HCT116 (cell line): ENCODE results near the gene MPIG6B. TPM values are rescaled to one million over a fixed set of nuclear protein-coding genes. Genes with fewer than 3 reads are reported as not detected.

Experiments used
- ATAC-seq: fragments of 200-7000 bp; cut with Tn5 transposase; 2 replicates; pipeline ENCODE4 v1.9.1; 2020; ENCODE audit warnings: mild to moderate bottlenecking, moderate library complexity
- BruUV-seq: library from RNA; stranded (reverse); fragments of 400-500 nt; replicated peaks from 2 replicates; lab custom pipeline; 2021; lab: Mats Ljungman, UMichigan
- CTCF ChIA-PET: fragments of 300-600 bp; sonication (Branson Sonifier 250); formaldehyde crosslinking; loops from one replicate; lab custom pipeline; 2021; ENCODE audit warnings: antibody characterized with exemption; lab: Charles Lee
- POLR2A ChIA-PET: fragments of 300-600, 350-600 bp; sonication (Branson Sonifier 250); formaldehyde crosslinking; loops from one replicate; lab custom pipeline; 2021; ENCODE audit warnings: antibody characterized with exemption; lab: Charles Lee
- RAD21 ChIA-PET, 2 experiments: fragments of 300-600 bp; sonication (Branson Sonifier 250); formaldehyde crosslinking; loops; one replicate each; lab custom pipeline; 2023; ENCODE audit warnings: low total read pairs in 2 of 2; ENCODE audit not compliant: uncharacterized antibody in 2 of 2, unreplicated experiment in 2 of 2, low non-redundant PET in 1 of 2; lab: Charles Lee
- DNase-seq: peaks from one replicate; pipeline ENCODE4 v3.0.0-alpha.2; 2010; ENCODE audit warnings: low read depth, low spot score
- H2AFZ ChIP-seq: fragments of 200-600 bp; shearing (Covaris generic), sonication (generic); 2 replicates; pipeline ENCODE4 v1.6.1; 2017; ENCODE audit warnings: low read depth, mixed run types, mixed read lengths, antibody characterized with exemption, low read length; ENCODE audit not compliant: poor library complexity, severe bottlenecking
- H3K27ac ChIP-seq: 2 replicates; pipeline ENCODE4 v1.5.1; 2012; ENCODE audit warnings: low read depth, low read length
- H3K27me3 ChIP-seq: fragments of 200-600 bp; sonication (generic); 2 replicates; pipeline ENCODE4 v1.6.1; 2016; ENCODE audit warnings: mixed run types, low read length, mixed read lengths; ENCODE audit not compliant: insufficient read depth
- H3K36me3 ChIP-seq, 2 experiments: fragments of 200-500 bp in 1 of 2; fragments of 200-600 bp in 1 of 2; sonication (Bioruptor generic) in 1 of 2; sonication (generic) in 1 of 2; 2 replicates each; pipeline versions ENCODE4 v1.5.1 to v1.6.1; 2014 to 2016; ENCODE audit warnings: low read length in 2 of 2, inconsistent platforms in 1 of 2, mixed read lengths in 1 of 2, mixed run types in 1 of 2; ENCODE audit not compliant: insufficient read depth in 2 of 2, control insufficient read depth in 1 of 2
- H3K4me1 ChIP-seq, 2 experiments: fragments of 200-600 bp in 1 of 2; sonication (generic) in 1 of 2; 2 replicates each; pipeline versions ENCODE4 v1.5.1 to v1.6.1; 2012 to 2017; ENCODE audit warnings: low read length in 2 of 2, inconsistent platforms in 1 of 2, mild to moderate bottlenecking in 1 of 2, mixed read lengths in 1 of 2, mixed run types in 1 of 2, moderate library complexity in 1 of 2; ENCODE audit not compliant: insufficient read depth in 2 of 2, control insufficient read depth in 1 of 2
- H3K4me2 ChIP-seq: fragments of 200-600 bp; sonication (generic); 2 replicates; pipeline ENCODE4 v1.6.1; 2017; ENCODE audit warnings: mixed run types, low read length, mixed read lengths
- H3K4me3 ChIP-seq, 2 experiments: fragments of 200-600 bp in 1 of 2; sonication (generic) in 1 of 2; replicated peaks in 1 of 2; 2 replicates each; pipeline ENCODE4 v1.5.1; 2011 to 2016; ENCODE audit warnings: low read length in 2 of 2, control low read depth in 1 of 2, low read depth in 1 of 2, mild to moderate bottlenecking in 1 of 2, mixed read lengths in 1 of 2, mixed run types in 1 of 2
- H3K79me2 ChIP-seq: fragments of 200-600 bp; sonication (generic); 2 replicates; pipeline ENCODE4 v1.6.1; 2017; ENCODE audit warnings: mild to moderate bottlenecking, mixed run types, low read length, moderate library complexity, mixed read lengths; ENCODE audit not compliant: insufficient read depth
- H3K9ac ChIP-seq: fragments of 200-600 bp; sonication (generic); 2 replicates; pipeline ENCODE4 v1.6.1; 2016; ENCODE audit warnings: low read length, mixed read lengths
- H3K9me2 ChIP-seq: fragments of 200-600 bp; sonication (generic), shearing (Covaris generic); 2 replicates; pipeline ENCODE4 v1.6.1; 2017; ENCODE audit warnings: mixed run types, mild to moderate bottlenecking, moderate library complexity; ENCODE audit not compliant: insufficient read depth
- H3K9me3 ChIP-seq, 2 experiments: fragments of 200-500 bp in 1 of 2; fragments of 200-600 bp in 1 of 2; sonication (Bioruptor generic) in 1 of 2; sonication (generic) in 1 of 2; 2 replicates each; pipeline ENCODE4 v1.6.1; 2014 to 2017; ENCODE audit warnings: low read length in 2 of 2, mixed read lengths in 2 of 2, inconsistent platforms in 1 of 2, low read depth in 1 of 2, mild to moderate bottlenecking in 1 of 2, mixed run types in 1 of 2, moderate library complexity in 1 of 2; ENCODE audit not compliant: control insufficient read depth in 1 of 2, insufficient read depth in 1 of 2
- H4K20me1 ChIP-seq: fragments of 200-600 bp; sonication (generic), shearing (Covaris generic); 2 replicates; pipeline ENCODE4 v1.6.1; 2017; ENCODE audit warnings: mixed run types, mild to moderate bottlenecking, moderate library complexity; ENCODE audit not compliant: insufficient read depth
- ATF3 ChIP-seq: IDR thresholded peaks from 2 replicates; pipeline ENCODE4 v1.6.1; 2012
- CTCF ChIP-seq, 3 experiments: fragments of 200-600 bp in 1 of 3; sonication (generic) in 1 of 3; IDR thresholded peaks in 2 of 3; conservative IDR thresholded peaks in 1 of 3; 2 replicates each; pipeline ENCODE4 v1.5.1; 2012 to 2017; ENCODE audit warnings: low read depth in 2 of 3, low read length in 2 of 3, antibody characterized with exemption in 1 of 3, borderline replicate concordance in 1 of 3, control low read depth in 1 of 3, mild to moderate bottlenecking in 1 of 3, mixed read lengths in 1 of 3, mixed run types in 1 of 3, moderate library complexity in 1 of 3; ENCODE audit not compliant: insufficient read depth in 1 of 3
- EGR1 ChIP-seq: IDR thresholded peaks from 2 replicates; pipeline ENCODE4 v1.6.1; 2012; ENCODE audit warnings: low read depth
- ELF1 ChIP-seq: IDR thresholded peaks from 2 replicates; pipeline ENCODE4 v1.6.1; 2012; ENCODE audit warnings: low read depth, borderline replicate concordance
- EZH2 ChIP-seq: fragments of 200-600 bp; sonication (generic); IDR thresholded peaks from 2 replicates; pipeline ENCODE4 v1.6.1; 2017; ENCODE audit warnings: antibody characterized with exemption, mixed run types
- FOSL1 ChIP-seq: IDR thresholded peaks from 2 replicates; pipeline ENCODE4 v1.6.1; 2012; ENCODE audit warnings: low read depth
- JUND ChIP-seq: IDR thresholded peaks from 2 replicates; pipeline ENCODE4 v1.6.1; 2012
- MAX ChIP-seq: IDR thresholded peaks from 2 replicates; pipeline ENCODE4 v1.6.1; 2012
- POLR2A ChIP-seq: IDR thresholded peaks from 2 replicates; pipeline ENCODE4 v1.7.0; 2011; ENCODE audit warnings: borderline replicate concordance; ENCODE audit not compliant: insufficient read depth, insufficient read length; ENCODE audit errors: extremely low read depth
- POLR2AphosphoS5 ChIP-seq: IDR thresholded peaks from 2 replicates; pipeline ENCODE4 v1.6.1; 2011; ENCODE audit warnings: mild to moderate bottlenecking, low read depth, low read length, moderate library complexity
- RAD21 ChIP-seq: IDR thresholded peaks from 2 replicates; pipeline ENCODE4 v1.6.1; 2012; ENCODE audit warnings: low read depth, mild to moderate bottlenecking
- SIN3A ChIP-seq: IDR thresholded peaks from 2 replicates; pipeline ENCODE4 v1.6.1; 2012; ENCODE audit warnings: low read depth
- SP1 ChIP-seq: IDR thresholded peaks from 2 replicates; pipeline ENCODE4 v1.6.1; 2012; ENCODE audit warnings: low read depth
- SRF ChIP-seq: IDR thresholded peaks from 2 replicates; pipeline ENCODE4 v1.6.1; 2012; ENCODE audit warnings: low read depth
- TCF7L2 ChIP-seq: IDR thresholded peaks from 2 replicates; pipeline ENCODE4 v1.7.0; 2011; ENCODE audit warnings: borderline replicate concordance, inconsistent platforms; ENCODE audit not compliant: insufficient read depth, insufficient read length; ENCODE audit errors: extremely low read depth
- YY1 ChIP-seq: IDR thresholded peaks from 2 replicates; pipeline ENCODE4 v1.6.1; 2011; ENCODE audit warnings: low read length, low read depth, moderate library complexity, mild to moderate bottlenecking; ENCODE audit not compliant: insufficient replicate concordance; ENCODE audit errors: extremely low read depth
- ZBTB33 ChIP-seq: IDR thresholded peaks from 2 replicates; pipeline ENCODE4 v1.6.1; 2011; ENCODE audit warnings: mild to moderate bottlenecking, low read length, moderate library complexity; ENCODE audit not compliant: insufficient replicate concordance; ENCODE audit errors: extremely low read depth
- ZFX ChIP-seq: fragments of 450-650 bp; IDR thresholded peaks from 2 replicates; pipeline ENCODE4 v1.6.1; 2017
- ZNF274 ChIP-seq: fragments of 200-500 bp; sonication (Bioruptor generic); IDR thresholded peaks from 2 replicates; pipeline ENCODE4 v1.6.1; 2014; ENCODE audit warnings: mild to moderate bottlenecking, low read depth, low read length, inconsistent platforms
- intact Hi-C: fragments of 100-400 bp; cut with micrococcal nuclease; formaldehyde crosslinking; loops from 2 replicates; pipeline ENCODE4 v1.10.0; 2022
- total RNA-seq: library from RNA; stranded (reverse); gene quantifications from one replicate; pipeline ENCODE4 v1.2.1, GENCODE V29; 2021; ENCODE audit not compliant: unreplicated experiment

The MPIG6B gene
- total RNA-seq, 1 experiment from 2014 or later = 0.42 TPM

- Histone ChIP-seq H4K20me1 (no peaks in the 10 kb centered on the region), H3K9me3 (no peaks in the 10 kb centered on the region), H3K36me3 (peaks cover 3% of the 10 kb centered on the region in 2 experiments; a peak in 1 of 4 replicates), H3K4me2 (no peak overlapping the region), H3K9me2 (no peaks in the 10 kb centered on the region), H3K9ac (no peak overlapping the region), H3K4me1 (peaks cover 6 to 29% of the 10 kb centered on the region in 2 experiments; a peak in 3 of 4 replicates), H3K4me3 (no peak overlapping the region), H3K27me3 (no peaks in the 10 kb centered on the region), H2AFZ (no peak overlapping the region), H3K27ac (no peak overlapping the region), H3K79me2 (no peaks in the 10 kb centered on the region)
- BruUV-seq = no TSS peak
- DNase-seq (no peak), ATAC-seq (no peak)
- ChIA-PET CTCF (no interaction called here), POLR2A (interaction anchor here (0.5 kb wide), 1 partner anchor 10 kb away, joined by 3 read pairs; no protein-coding TSS in a partner anchor), RAD21 (no interaction called here)
- no peak for TF ChIP-seq POLR2AphosphoS5
- TF ChIP-seq RAD21 = no peak
- no peak for TF ChIP-seq SIN3A
- no peak for TF ChIP-seq ELF1
- TF ChIP-seq TCF7L2 = no peak
- no peak for TF ChIP-seq YY1
- TF ChIP-seq POLR2A = no peak
- no peak for TF ChIP-seq MAX
- no peak for TF ChIP-seq ZFX
- TF ChIP-seq SRF = no peak
- no peak for TF ChIP-seq SP1
- no peak for TF ChIP-seq ATF3
- TF ChIP-seq EGR1 = no peak
- TF ChIP-seq JUND = no peak
- no peak for TF ChIP-seq FOSL1
- TF ChIP-seq CTCF (IDR thresholded peaks at IDR 0.05 in 2 of 3, conservative IDR thresholded peaks at IDR 0.05 in 1 of 3; ENCODE audit: borderline replicate concordance in 1 of 3, insufficient read depth in 1 of 3, low read depth in 2 of 3, low read length in 2 of 3) = no peak
- no peak for TF ChIP-seq EZH2
- no peak for TF ChIP-seq ZBTB33
- TF ChIP-seq ZNF274 = no peak
- intact Hi-C loops = no loop called here
Observed at GRCh38 chr6:31725502-31726350, 2.6 kb downstream of the MPIG6B start.
